ENCODE results near the gene DAPP1.

DNA sequence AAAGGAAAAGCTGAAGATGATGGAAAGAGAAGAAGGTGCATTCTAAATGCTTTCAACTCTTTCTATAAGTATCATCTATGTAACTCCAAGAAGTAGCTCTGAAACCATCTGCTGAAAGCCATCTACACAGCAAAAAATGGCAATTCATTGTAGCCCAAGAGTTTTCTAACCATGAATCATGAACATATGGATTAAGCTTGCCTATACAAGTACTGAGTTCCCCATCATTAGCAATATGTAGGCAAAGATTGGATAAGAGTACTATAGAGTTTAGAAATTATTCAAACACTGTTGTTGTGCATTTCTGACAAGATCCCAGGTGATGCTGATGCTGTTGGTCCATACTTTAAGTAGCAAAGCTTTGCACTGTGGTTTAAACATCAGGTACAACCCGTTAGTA is 11.2 kb downstream of the DAPP1 start:
- TF ChIP-seq, protein P1, sequence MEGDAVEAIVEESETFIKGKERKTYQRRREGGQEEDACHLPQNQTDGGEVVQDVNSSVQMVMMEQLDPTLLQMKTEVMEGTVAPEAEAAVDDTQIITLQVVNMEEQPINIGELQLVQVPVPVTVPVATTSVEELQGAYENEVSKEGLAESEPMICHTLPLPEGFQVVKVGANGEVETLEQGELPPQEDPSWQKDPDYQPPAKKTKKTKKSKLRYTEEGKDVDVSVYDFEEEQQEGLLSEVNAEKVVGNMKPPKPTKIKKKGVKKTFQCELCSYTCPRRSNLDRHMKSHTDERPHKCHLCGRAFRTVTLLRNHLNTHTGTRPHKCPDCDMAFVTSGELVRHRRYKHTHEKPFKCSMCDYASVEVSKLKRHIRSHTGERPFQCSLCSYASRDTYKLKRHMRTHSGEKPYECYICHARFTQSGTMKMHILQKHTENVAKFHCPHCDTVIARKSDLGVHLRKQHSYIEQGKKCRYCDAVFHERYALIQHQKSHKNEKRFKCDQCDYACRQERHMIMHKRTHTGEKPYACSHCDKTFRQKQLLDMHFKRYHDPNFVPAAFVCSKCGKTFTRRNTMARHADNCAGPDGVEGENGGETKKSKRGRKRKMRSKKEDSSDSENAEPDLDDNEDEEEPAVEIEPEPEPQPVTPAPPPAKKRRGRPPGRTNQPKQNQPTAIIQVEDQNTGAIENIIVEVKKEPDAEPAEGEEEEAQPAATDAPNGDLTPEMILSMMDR (conservative IDR thresholded peaks at IDR 0.05) = no peak
- no peak for TF ChIP-seq ZFX (IDR thresholded peaks at IDR 0.05)
